AG09309 (cell line): ENCODE measurements around the gene NPM1.

ENCODE experiments used
- DNase-seq: peaks from one replicate; pipeline ENCODE4 v3.0.0-alpha.2; 2010; ENCODE audit warnings: low read depth
- H3K4me3 ChIP-seq: 2 replicates; pipeline ENCODE4 v1.5.1; 2011; ENCODE audit warnings: mild to moderate bottlenecking, low read depth, low read length, moderate library complexity; ENCODE audit not compliant: control insufficient read depth
- CTCF ChIP-seq: IDR thresholded peaks from 2 replicates; pipeline ENCODE4 v1.5.1; 2011; ENCODE audit warnings: mild to moderate bottlenecking, low read depth, low read length, inconsistent platforms; ENCODE audit not compliant: insufficient read depth, control insufficient read depth; ENCODE audit errors: missing control alignments

Gene NPM1

GRCh38 chr5:171420431-171421241, 33.0 kb downstream of the NPM1 start:
- no peak for TF ChIP-seq CTCF
- no peak overlapping the region; the same call in none of the 2 replicates for H3K4me3 ChIP-seq
- DNase-seq: peak; percentile 63

GRCh38 chr5:171421331-171422262, 33.9 kb downstream of the NPM1 start:
- no peak for TF ChIP-seq CTCF
- no peak overlapping the region for H3K4me3 ChIP-seq
- DNase-seq: no peak

- TF ChIP-seq CTCF: no peak
- H3K4me3 ChIP-seq: no peak overlapping the region
- DNase-seq: no peak
These were observed 34.8 kb downstream of the NPM1 start for GRCh38 chr5:171422495-171422894.

DNA sequence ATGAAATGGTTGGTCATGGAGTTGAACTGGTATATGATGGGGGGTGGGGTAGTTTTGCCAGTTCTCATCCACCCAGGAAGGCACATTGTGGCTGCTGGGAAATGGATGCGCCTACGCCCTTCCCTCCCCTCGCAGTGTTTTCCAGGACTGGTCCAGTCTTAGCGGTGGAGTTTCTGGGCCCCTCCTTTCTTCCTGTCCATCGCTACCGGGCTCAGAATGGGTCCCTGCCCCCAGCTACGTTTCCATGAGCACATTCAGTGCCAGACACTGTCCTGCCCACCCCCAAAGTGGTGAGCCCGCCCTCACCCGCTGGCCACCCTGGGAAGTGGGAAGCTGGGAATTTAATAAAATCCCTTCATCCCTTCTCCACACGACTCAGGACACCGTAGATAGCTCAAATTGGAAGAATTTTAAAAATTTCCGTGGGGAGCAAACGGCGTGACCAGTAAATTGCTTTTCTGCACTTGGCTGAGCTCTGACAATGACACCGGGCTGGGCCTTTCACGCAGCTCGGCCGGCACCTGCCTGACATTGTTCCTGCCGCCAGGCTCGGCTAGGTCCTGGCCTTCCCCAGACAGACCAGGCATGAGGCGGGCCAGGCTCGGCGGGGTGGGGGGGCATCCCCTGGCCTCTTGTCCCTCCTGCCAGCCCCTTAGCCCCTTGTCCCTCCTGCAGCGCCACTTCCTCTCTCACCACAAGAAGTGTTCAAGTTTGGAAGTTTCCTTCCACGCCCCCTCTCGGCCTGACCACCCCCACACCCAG, 35.4 kb downstream of the NPM1 start:
- no peak for TF ChIP-seq CTCF
- no peak for DNase-seq
- no peak overlapping the region for H3K4me3 ChIP-seq

DNA sequence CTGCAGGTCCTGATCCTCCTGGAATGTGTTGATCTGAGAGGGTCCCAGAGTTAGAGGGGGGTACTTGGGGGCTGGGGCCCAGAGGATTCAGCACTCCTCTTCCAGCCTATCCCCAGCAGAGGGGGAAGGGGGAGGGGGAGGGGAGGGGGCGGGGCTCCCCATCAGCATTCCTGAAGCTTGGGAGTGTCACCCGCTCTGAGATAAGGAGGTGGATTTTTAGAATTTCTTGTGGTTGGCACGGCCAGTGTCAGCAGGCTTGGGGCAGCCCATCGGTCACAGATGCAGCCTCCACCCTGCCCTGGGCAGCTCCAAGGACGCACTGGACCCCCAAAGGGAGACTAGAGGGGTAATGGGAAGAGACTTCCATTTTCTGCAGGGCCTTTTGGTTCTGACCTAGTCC, 37.1 kb downstream of the NPM1 start:
- no peak for DNase-seq
- H3K4me3 ChIP-seq: no peak overlapping the region
- TF ChIP-seq CTCF: no peak

DNA sequence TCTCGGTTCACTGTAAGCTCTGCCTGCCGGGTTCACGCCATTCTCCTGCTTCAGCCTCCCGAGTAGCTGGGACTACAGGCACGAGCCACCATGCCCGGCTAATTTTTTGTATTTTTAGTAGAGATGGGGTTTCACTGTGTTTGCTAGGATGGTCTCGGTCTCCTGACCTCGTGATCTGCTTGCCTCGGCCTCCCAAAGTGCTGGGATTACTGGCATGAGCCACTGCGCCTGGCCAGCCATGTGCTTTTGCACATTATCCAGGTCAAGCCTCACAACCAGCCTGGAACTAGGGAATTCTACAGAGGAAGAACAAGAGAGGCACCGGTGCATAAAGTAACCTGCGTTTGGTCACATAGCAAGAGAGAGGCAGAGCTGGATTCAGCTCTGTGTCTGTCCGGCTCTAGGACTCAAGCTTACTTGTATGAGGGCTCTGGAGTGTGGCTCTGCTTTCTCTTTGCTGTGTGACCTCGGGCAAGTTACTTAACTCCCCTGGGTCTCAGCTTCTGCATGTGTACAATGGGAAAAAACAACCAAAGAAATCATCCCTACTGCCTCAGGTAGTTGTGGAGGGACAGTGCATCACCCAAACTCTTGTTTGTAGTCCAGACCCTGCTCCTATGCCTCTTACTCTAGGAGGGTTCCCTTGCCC, 38.1 kb downstream of the NPM1 start:
- TF ChIP-seq CTCF: no peak
- no peak overlapping the region for H3K4me3 ChIP-seq
- DNase-seq: no peak
